NAMALWA (cell line): ENCODE results near the gene GCK.
A peak's percentile ranks its signal among the peaks of the same experiment; 100 is the strongest.

Experiments
- DNase-seq: peaks from one replicate; pipeline ENCODE4 v3.0.0-alpha.2; 2015; ENCODE audit warnings: low spot score

GCK gene

DNA sequence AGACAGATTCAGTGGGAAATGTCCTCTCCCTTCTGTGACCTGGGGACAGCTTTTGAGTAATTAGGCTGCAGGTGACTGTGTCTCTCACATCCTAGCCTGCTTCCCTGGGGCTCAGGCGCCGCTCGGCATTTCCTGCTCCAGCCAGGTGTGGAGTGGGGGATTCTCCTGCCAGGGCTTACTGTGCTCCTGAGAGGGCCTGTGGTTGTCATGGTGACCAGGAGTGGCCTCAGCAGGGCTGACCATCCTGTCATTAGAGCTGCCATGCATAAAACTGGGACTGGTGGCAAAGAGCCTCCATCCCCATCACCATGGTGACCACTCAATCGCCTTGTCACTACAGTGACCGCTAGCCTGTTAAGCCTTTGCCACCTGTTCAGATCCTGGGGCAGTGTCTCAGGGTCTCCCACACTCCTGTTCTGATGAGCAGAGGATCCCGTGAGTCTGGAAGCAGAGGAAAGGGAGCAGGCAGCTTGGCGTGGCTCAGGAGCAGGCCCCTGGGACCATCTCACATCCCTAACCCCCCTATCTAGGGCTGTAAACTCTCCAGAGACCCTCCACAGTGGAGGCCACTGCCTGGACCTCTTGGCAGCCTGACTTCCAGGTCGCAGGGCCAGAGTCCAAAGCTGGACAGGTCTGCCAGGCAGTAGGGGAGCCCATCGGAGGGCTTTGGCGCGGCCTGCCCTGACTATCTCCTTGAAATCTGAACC is at the start of gene GCK:
Gene GCK, minus strand, starts transcription at position 154 of the 707 bp plus-strand sequence. CDS start 486 bp downstream, outside the sequence.
- no peak for DNase-seq

DNA sequence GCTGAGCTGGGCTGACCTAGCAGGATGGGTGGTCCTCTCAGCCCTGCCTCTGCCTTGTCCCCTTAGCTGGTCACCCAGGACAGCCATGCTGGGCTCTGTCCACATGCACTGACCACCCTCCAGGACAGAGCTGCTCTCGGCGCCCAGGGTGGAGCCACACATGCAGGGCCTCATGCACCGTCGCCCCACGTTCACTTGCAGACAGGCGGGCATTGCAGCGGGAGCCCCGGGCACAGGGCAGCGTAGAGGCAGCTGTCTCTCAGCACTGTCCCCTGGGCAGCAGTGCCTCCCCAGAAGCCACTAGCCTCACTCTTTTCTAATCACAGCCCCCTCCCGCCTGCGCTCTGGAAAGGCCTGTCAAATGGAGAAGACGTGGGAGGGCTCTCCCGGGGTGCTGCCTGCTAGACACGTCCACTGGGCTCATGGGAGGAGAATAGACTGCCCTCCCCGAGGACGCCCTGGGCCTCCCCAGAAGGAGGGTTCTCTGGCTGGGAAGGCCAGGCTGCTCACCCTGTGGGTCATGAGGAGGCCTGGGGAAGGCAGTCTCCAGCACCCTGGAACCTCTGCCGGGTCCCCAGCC is 49.0 kb upstream of the GCK start:
- no peak for DNase-seq

DNA sequence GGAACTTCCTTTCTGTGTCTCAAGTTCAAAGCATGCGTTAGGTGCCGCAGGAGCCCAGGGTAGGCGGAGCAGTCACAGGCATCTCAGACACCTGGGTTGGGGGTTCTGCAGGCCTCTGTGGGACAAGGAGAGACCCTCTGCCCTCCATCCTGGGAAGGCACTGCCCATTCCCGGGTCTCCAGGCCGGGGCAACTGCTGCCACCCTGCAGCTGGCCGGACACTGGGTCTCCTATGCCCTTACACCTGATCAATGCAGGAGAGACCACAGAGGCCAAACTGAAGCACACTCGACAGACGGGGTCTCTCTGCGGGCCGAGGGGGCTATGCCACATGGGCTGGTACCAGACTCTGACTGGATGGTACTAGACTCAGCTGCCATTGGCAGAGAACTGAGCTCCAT is 48.5 kb upstream of the GCK start:
- no peak for DNase-seq

DNA sequence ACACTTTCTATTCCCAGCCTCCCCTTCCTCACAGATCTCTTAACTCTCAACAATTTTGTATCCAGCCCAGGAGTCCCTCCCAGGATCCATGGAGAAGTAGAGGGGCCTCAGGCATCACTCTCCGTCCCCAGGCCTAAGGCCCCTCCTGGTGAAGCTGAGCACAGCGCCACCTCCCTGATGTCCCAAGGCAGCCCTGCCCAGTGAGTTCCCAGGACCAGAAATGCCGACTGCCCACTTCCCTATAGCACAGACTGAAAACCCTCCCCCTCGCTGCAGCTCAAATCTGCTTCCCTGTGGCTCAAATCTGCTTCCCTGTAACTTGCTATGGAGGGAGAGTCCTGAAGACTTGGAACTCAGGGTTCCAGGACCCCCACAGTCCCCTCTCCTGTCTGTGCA is 47.1 kb upstream of the GCK start:
- no peak for DNase-seq

DNA sequence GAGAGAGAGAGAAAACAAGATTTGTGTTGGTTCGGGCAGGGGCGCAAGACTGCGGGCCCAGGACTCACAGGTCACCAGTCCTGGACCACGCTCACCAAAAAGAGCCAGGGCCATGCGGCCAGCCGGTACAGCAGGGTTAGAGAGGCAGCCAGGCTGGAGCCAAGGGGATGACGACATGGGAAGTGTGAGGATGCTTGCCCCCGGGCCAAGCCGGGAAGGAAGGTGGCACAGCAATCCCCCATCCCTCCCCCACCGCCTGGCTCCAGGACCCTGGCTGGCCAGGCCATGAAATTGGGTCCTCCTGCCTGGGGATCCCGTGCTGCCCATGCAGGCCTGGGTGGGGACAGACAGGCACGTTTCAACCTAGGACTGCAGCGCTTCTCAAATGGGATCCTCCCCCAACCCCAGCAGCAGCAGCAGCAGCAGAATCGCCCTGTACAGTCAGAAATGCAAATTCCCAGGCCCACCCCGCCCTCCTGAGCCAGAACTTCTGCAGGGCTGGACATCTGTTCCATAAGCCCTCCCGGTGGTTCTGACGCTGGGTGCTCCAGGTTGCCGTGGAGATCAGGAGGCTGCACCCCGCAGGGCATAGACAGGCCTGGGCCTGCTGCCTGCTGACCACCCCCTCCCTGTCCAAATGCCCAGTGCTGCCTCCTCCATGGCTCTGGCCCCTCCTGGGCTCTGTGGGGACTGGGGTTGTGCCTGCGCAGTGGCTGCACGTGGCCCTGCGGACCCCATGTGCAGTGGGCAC is 46.5 kb upstream of the GCK start:
- no peak for DNase-seq

DNA sequence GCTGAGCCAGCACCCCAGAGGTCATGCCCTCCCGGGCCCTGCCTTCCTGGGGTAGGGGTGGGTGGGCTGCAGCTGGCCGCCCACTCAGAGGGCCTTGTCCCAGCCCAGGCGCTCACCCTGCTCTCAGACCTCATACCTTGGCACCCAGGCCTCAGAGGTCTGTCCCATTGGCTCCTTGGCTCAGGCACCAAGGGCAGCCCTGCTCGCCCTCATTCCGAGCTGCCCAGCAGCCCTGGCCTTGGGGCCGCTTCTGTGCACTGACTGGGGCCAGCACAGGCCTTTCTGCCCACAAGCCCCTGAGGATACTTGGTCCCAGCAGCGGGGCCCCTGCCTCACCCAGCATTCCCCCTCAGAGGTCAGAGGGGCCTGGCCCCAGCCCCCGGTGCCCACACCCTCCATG is 45.8 kb upstream of the GCK start:
- DNase-seq: no peak

DNA sequence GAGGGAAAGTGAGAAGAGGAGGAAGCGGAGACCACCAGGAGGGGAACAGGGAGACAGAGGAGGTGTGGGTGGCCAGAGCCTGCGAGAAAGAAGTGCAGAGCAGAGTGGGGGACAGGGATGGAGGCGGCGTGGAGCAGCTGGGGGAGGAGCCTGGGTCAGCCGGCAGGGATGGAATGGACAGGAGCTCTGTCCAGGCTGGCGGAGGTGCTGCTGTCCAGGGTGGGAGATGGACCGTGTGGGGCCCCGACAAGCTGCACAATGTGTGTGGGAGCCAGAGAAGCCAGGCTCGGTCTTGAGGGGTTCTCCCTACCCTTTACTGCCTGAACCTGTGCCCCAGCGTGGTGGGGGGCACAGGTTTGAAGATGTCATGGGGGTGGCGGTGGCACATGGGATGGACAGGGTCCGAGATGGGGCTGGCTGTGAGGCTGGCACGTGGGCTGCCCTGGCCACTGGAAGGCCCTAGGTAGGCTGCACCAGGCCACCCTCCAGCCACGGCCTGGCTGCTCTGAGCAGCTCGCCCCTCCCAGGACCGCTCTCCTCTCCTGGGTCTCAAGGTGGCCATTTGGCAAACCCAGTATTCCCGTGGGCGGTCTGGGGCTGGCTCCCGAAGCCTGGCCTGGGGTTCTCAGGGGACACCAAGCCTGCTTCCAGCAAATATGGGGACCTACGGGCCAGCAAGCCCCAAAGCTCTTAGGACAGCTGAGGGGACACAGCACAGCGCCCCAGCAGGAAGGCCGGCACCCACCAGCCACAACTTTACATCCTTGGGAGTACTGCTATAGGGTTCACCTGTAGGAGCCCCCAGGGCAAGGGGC is 43.9 kb upstream of the GCK start:
- no peak for DNase-seq

DNA sequence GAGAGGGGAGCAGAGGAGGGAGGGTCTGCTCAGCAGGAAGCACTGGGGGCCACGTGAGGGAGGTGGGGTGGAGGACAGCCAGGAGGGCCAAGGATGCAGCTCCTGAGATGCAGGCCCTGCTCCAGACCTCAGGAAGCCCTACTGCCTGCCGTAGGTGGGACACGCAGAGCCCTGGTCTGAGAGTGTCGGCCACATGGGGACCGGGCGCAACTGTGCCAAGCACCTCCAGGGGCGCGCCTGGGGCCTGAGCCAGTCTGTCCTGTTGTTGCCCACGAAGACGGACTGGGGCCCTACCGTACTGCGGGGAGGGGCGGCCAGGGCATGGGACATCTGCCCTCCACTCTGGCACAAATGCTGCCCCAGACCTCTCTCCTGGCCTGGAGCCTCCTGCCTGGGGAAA is 43.2 kb upstream of the GCK start:
- no peak for DNase-seq

DNA sequence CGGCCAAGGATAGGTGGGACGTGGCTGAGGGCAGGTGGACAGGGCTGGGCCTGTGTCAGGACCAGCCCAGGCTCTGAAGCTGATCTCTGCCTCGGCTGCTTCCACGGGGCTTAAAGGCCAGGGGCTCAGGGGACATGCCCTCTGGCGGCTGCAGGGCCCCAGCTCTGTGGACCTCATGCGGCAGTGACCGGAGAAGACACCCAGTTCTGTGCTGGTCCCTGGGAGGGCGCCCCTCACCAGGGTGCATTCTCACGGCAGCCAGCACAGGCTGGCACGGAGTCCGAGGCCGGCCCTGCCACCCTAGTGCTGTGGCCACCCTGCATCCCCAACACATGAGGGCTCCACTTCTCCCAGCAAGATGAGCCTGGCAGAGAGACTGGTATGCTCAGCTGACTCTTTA is 41.8 kb upstream of the GCK start:
- DNase-seq: no peak

DNA sequence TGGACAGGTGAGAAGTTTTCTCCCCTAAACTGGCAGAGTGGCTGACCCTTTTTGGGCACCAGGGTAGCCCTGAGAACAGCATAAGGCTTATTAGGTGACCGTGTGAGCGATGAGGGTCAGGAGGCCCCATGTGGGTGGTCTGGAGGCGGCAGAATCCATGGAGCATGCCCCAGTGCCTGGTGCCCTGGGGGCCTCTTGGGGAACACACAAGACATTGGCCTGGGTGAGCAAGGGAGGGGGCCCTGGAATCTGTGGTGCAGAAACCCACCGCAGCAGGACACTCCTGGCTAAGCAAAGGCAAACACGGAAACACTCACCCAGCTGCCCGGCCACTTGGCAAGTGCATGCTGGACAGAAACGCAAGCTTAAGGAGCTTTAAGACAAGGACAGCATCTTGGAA is 41.0 kb upstream of the GCK start:
- DNase-seq: no peak

DNA sequence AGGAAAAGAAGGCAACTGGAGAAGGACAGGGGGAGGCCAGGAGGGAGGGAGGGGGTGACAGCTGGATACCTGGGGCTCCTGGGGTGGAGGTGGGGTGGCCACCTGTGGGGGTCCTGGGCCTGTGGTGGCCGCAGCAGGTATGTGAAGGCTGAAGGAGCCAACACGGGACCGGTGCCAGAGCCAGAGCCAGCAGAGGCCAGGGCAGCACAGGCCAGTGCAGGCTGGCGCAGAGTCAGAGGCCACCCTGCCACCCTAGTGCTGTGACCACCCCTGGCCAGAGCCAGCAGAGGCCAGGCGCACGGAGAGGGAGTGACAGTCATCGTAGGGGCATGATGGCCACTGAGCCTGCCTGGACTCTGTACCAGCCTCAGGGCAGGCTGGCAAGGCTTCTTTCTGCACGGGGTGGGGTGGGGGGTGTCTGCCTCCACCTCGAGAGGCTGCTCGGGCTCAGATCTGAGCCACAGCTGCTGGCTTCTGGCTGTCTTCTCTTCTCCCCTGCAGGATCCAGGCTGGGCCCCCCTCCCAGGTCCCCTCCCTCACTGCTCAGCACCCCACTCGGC is 40.4 kb upstream of the GCK start:
- DNase-seq: no peak

DNA sequence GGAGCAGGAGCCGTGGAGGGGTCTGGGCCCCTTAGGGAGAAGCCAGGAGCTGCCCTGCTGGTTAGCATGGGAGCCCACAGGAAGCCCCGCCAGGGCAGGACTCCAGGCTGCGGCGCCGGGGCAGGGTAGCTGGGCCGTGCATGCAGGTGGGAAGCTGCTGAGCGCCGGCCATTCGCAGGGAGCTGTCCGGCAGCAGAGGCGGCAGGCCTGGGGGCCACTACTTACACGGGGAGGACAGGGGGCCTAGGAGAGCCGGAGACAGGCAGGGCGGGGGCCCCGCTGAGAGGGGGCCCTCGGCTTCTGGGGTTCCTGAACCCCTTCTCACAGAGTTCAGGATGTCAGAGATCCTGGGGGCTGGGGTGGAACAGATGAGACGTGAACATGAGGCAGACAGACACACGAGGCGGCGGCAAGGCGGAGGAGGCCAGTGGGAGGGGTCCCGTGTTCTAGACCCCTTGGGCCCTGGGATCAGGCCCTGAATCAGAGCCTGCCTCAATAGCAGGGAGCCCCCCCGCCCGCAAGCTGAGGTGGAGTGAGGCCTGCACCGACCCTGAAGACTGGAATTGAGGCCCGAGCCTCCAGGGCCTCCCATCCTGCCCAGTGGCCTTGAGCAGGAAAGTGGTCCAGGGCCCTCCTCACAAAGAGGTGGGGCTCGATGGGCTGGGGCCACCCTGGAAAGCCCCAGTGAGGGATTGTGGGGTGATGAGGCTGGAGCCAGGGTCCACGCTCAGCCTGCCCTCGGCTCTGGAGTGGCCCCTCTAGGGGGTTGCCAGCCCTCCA is 39.5 kb upstream of the GCK start:
- DNase-seq: no peak

DNA sequence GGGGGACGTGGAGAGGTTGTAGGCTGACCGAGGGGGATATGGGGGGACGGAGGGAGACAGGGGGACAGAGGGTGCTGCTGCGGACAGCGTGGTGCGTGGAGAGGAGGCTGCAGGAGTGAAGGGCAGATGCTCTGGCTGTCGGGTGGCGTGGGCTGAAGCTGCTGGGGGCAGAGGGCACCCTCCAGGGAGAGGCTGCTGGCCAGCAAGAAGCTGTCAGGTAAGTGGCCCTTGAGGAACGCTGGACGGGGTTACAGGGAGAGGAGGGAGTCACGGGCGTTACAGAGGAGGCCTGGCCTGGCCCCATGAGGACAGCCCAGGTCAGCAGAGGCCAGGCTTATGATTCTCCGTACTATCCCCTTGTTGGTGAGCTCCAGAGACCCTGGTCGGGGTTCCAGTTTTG is 38.7 kb upstream of the GCK start:
- no peak for DNase-seq

DNA sequence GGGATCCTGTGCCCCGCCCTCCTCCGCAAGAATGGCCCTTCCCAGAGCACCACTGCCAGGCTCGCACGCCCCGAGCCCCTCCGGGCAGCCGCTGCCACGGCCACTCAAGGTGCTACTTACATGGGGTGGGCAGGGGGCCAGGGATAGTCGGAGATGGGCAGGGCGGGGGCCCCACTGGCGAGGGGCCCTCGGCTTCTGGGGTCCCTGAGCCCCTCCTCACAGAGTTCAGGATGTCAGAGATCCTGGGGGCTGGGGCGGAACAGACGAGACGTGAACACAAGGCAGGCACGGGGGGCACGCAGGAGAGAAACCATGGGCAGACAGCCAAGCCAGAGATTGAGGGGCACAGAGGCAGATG is 37.1 kb upstream of the GCK start:
- no peak for DNase-seq

DNA sequence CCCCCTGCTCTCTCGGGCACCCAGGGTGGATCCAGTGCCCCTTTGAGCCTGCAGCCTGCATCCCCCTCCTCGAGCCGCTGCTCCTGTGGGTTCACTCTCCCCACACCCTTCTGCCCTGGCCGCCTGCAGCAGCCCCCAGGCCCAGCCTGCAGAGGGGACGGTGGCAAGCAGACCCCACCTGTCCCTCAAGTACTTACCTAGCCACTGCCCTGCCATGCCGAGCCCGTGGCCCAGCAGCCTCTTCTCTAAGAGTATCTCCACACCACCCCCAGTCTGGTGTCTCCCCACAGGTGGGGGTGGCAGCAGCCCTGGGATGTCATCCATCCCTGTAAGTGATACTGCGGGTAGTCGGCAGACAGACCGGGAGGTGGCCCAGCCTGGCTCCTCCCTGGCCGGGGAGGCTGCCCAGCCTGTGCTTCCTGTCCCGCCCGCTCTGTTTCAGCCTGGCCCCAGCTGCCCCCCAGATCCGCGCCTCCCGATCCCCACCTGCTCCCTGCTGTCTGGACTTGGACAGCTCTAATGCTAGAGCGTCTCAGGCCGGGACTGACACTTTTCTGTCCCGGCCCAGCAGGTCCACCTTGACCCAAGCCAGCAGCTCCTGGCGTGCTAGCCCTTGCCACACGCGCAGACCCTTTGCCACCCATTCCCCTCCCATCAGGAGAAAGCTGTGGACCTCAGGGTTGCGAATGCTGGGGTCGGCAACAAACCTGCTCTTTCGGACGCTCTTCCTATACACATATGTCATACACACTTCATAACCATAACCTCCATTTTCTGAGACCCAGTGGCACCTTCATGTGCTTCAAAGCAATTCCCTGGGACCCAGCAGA is 36.5 kb upstream of the GCK start:
- DNase-seq: no peak

DNA sequence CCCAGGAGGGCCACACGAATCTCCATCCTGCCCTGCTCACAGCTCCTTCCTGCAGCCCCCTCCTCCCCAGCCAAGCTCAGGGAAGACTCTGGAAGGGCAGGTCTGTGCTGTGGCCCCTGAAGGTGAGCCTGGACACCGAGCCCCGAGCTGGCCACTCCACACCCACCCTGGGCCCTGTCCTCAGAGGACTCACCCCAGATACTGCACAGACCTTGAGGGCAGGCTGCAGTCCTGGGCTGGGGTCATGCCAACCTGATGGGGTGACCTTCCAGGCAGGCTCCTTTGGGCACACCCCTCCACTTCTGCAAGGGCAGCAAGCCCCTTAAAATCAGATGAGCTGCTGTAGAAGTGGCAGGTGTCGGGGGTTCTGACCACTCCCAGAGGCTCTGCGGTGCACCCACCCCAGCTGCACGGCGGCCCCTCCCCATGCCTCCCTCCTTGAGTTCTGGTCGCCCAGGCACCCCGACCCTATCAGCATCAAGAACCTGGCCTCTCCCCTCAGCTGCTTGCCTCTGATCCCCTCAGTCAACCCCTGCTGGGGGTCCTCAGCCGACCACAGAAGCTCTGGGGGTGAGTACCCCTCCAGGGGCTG is 35.8 kb upstream of the GCK start:
- no peak for DNase-seq

DNA sequence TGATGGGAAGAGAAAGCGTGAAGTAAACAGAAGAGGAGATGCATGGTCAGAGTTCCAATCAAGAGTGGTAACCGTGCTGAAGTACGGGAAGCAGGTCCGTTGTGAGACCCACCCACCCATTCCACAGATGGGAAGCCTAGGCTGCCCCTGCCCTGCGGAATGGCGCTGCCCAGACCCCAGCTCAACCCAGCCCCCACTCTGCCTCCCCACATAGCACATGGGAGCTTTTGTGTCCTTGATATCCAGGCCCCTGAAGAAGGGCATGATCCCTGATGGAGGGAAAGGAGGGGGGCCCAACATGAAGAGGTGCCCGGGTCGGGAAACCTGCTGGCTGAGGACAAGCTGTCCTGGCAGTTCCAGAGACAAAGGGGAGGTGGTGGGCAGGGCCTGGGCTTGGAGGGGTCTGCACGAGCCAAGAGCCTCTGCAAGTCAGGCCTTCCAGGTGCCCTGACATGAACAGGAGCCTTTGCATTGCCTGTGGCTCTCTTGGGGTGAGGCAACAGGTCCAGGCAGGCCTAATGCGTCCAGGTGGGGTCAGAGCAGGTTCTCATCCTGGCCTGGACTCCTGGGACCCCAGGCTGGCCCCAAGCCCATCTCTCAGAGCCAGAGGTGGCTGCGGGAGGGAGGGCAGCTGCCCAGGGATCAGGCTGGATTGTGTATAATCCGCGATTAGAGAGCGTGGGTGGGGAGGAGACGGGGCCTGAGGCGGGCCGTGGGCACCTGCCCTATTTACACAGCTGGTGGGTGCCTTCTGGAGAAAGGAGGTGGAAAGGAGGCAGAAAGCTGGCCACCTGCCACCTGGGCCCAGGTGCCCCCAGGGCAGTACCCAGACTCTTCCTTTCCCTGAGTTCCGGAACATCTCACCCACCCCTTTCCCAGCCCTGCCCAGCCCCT is 35.1 kb upstream of the GCK start:
- DNase-seq: no peak

DNA sequence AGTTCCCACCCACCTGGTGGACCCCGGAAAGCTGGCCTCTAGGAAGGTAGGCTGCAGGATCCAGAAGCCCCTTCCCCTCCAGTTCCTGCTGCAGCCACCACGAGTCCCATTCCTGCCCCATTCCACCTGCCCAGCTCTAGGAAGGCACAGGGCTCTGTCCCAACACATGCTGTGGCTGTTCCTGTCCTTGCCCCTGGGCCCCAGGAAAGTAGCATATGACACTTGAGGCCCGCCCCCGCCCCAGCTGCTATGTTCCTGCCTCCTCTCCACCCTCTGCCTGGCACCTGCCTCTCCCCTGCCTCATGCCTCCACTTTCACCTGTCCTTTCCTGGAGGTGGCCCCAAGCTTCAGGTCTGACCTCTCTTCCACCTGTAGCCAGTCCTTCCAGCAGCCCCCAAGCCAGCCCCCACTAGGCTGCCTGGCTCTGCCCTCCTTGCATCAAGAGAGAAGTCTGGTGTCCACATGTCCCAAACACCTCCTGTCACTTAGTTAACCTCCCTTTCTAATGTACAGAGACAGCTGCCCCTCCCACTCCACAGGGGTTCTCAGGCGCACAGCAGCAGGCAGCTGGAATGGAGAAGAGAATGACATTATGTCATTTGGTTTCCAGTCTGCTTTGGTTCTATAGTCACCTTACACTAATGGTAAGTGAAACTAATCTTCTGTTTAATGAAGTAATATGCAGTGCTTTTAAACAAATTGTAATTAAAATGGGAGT is 34.3 kb upstream of the GCK start:
- DNase-seq: peak; percentile 45
